Suprapubic skin (tissue), 4 donors: Measurements from ENCODE around the gene CDH13. TPM values are rescaled to one million over a fixed set of nuclear protein-coding genes. Genes with fewer than 3 reads are reported as not detected.

Source experiments
- DNase-seq, 2 donors: peaks; one replicate each; pipeline ENCODE4 v3.0.0-alpha.2; 2019; ENCODE audit warnings: low spot score in 2 of 2
- H3K27ac ChIP-seq: fragments of 200-600 bp; sonication (generic); one replicate; pipeline ENCODE4 v1.5.1; 2019
- H3K27me3 ChIP-seq: fragments of 200-600 bp; sonication (generic); one replicate; pipeline ENCODE4 v1.5.1; 2019
- H3K36me3 ChIP-seq: fragments of 200-600 bp; sonication (generic); one replicate; pipeline ENCODE4 v1.5.1; 2019
- H3K4me1 ChIP-seq: fragments of 200-600 bp; sonication (generic); one replicate; pipeline ENCODE4 v1.5.1; 2019
- H3K4me3 ChIP-seq: fragments of 200-600 bp; sonication (generic); one replicate; pipeline ENCODE4 v1.5.1; 2019; ENCODE audit warnings: mild to moderate bottlenecking
- H3K9me3 ChIP-seq: fragments of 200-600 bp; sonication (generic); one replicate; pipeline ENCODE4 v1.5.1; 2019
- EP300 ChIP-seq: sonication (generic); formaldehyde crosslinking; IDR thresholded peaks from one replicate; pipeline ENCODE4 v1.6.1; 2017; ENCODE audit warnings: antibody characterized with exemption
- POLR2A ChIP-seq, 2 donors: fragments of 450-650 bp; IDR thresholded peaks; one replicate each; pipeline ENCODE4 v1.6.1; 2017; ENCODE audit warnings: antibody characterized with exemption in 2 of 2, mild to moderate bottlenecking in 2 of 2, moderate library complexity in 2 of 2
- POLR2AphosphoS5 ChIP-seq, 3 donors: sonication (generic); formaldehyde crosslinking; IDR thresholded peaks; one replicate each; pipeline ENCODE4 v1.6.1; 2017; ENCODE audit warnings: antibody characterized with exemption in 3 of 3
- WGBS: methylation state at CpG from one replicate; pipeline ENCODE4 v1.1.5; 2018; 5-methylcytosine and 5-hydroxymethylcytosine counted together
- total RNA-seq, 4 donors: library from RNA; depleted of rRNA; stranded (reverse); fragments of >200 nt; gene quantifications; one replicate each; pipeline ENCODE4 v1.1.0, GENCODE V29; 2016
- TF ChIP-seq, protein P1 (sequence below), 2 donors: fragments of 200-600 bp in 1 of 2; fragments of 450-650 bp in 1 of 2; sonication (generic) in 1 of 2; IDR thresholded peaks; one replicate each; pipeline ENCODE4 v1.5.1; 2016 to 2019; ENCODE audit warnings: antibody characterized with exemption in 2 of 2, mild to moderate bottlenecking in 1 of 2, moderate library complexity in 1 of 2

The CDH13 gene
- total RNA-seq, 4 donors from 2014 or later, result 90.4 to 176 (median 139) TPM

DNA sequence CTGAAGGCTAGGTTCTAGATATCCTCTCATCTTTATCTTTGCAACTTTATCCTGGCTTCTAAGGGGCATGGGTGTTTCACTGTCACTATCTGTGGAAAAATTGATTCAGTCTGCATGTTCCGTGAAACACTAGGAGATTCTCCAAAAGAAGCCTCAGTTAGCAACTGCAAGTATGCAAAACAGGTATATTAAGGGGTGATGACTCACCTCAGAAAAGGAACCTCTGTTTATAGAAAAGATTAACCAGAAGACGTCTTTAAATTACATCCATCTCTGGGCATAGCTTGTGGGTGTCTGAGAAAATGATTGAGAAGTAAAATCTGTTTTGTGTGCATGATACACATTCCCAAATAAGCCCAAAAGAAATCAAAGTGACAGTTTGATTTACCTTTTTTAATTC lies 827.2 kb downstream of the CDH13 start:
- no peaks in the 10 kb centered on the region for H3K36me3 ChIP-seq
- no peaks in the 10 kb centered on the region for H3K9me3 ChIP-seq
- DNase-seq, result no peak
- H3K27ac ChIP-seq, result no peak overlapping the region
- no peaks in the 10 kb centered on the region for H3K4me1 ChIP-seq
- TF ChIP-seq EP300, result no peak
- no peak overlapping the region for H3K4me3 ChIP-seq
- 57% methylated on average over 2 of the region's 2 CpGs for WGBS
- no peaks in the 10 kb centered on the region for H3K27me3 ChIP-seq

DNA sequence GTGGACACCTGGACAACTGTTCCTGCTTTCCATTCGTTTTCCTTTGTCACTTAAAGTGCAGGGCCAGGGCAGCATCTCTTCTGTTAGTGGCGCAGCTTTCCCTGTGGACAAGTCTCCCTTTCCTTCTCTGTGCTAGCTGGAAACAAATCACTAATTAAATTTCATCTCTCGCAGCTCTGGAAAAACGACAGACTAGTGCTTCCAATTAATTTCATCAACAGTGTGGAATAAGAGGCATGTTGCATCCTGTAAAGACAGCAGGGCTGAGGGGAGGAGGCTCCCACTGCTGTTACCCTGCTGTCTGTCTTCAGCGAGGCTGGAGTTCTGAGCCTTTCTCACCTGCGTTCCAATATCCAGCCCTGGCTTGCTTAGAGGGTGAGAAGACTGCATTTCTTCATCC lies 828.9 kb downstream of the CDH13 start:
- H3K27ac ChIP-seq, result no peak overlapping the region
- WGBS, result 70% methylated on average over 5 of the region's 6 CpGs
- TF ChIP-seq, protein P1, sequence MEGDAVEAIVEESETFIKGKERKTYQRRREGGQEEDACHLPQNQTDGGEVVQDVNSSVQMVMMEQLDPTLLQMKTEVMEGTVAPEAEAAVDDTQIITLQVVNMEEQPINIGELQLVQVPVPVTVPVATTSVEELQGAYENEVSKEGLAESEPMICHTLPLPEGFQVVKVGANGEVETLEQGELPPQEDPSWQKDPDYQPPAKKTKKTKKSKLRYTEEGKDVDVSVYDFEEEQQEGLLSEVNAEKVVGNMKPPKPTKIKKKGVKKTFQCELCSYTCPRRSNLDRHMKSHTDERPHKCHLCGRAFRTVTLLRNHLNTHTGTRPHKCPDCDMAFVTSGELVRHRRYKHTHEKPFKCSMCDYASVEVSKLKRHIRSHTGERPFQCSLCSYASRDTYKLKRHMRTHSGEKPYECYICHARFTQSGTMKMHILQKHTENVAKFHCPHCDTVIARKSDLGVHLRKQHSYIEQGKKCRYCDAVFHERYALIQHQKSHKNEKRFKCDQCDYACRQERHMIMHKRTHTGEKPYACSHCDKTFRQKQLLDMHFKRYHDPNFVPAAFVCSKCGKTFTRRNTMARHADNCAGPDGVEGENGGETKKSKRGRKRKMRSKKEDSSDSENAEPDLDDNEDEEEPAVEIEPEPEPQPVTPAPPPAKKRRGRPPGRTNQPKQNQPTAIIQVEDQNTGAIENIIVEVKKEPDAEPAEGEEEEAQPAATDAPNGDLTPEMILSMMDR (IDR thresholded peaks at IDR 0.05), result no peak
- TF ChIP-seq POLR2AphosphoS5 (IDR thresholded peaks at IDR 0.05), result no peak
- no peak for TF ChIP-seq POLR2A (IDR thresholded peaks at IDR 0.05)
- no peak for TF ChIP-seq EP300
- no peak for DNase-seq
- H3K4me1 ChIP-seq, result no peaks in the 10 kb centered on the region
- no peaks in the 10 kb centered on the region for H3K36me3 ChIP-seq
- H3K4me3 ChIP-seq, result no peak overlapping the region
- no peaks in the 10 kb centered on the region for H3K9me3 ChIP-seq
- no peaks in the 10 kb centered on the region for H3K27me3 ChIP-seq

DNA sequence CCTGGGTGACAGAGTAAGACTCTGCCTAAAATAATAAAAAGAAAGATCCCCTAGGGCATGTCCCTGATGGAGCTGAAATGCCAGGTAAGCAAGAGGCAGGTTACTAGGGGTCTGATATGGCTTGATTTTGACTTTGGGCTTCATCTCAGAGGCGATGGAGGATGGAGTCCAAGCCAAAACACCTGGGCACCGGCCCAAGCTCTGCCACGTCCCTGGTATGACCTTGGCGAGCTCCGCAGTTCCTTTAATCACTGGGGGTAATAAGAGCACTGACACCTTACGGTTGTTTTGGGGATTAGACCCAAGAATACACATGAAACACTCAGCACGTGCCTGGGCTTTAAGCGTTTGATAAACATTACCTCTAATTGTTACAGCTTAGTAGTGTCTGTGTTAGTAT lies 830.2 kb downstream of the CDH13 start:
- Histone ChIP-seq H3K27me3 (no peaks in the 10 kb centered on the region), H3K27ac (no peak overlapping the region), H3K9me3 (no peaks in the 10 kb centered on the region), H3K4me3 (no peak overlapping the region), H3K4me1 (no peaks in the 10 kb centered on the region), H3K36me3 (no peaks in the 10 kb centered on the region)
- 75% methylated on average over 8 of the region's 8 CpGs for whole genome bisulfite sequencing
- DNase-seq, result no peak
- no peak for TF ChIP-seq POLR2AphosphoS5 (IDR thresholded peaks at IDR 0.05)
- no peak for TF ChIP-seq POLR2A (IDR thresholded peaks at IDR 0.05)
- TF ChIP-seq, protein P1 (IDR thresholded peaks at IDR 0.05), result no peak
- TF ChIP-seq EP300, result no peak

DNA sequence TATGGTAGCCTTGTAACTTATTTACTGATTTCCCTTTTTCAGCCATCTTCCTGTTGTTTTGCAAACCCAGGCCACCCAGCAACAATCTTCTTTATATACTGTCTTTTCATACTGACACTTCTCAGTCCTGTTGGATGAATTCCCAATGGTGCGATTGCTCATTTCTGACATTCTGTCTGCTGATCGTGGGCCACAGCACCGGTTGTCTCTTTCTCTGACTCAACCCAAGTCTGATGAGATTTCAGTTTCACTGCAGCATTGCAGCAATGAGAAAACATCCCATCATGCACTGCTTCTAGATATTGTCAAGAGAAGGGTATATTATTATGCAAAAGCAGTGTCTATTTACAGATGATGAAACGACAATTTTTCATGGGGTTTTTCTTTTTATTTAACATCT lies 831.8 kb downstream of the CDH13 start:
- DNase-seq, result no peak
- WGBS, result 66% methylated on average over 4 of the region's 4 CpGs
- TF ChIP-seq EP300, result no peak
- no peak for TF ChIP-seq POLR2AphosphoS5 (IDR thresholded peaks at IDR 0.05)
- TF ChIP-seq POLR2A (IDR thresholded peaks at IDR 0.05), result no peak
- TF ChIP-seq, protein P1 (IDR thresholded peaks at IDR 0.05), result no peak
- H3K9me3 ChIP-seq, result no peaks in the 10 kb centered on the region
- H3K27me3 ChIP-seq, result no peaks in the 10 kb centered on the region
- H3K36me3 ChIP-seq, result no peaks in the 10 kb centered on the region
- no peaks in the 10 kb centered on the region for H3K4me1 ChIP-seq
- no peak overlapping the region for H3K27ac ChIP-seq
- no peak overlapping the region for H3K4me3 ChIP-seq

DNA sequence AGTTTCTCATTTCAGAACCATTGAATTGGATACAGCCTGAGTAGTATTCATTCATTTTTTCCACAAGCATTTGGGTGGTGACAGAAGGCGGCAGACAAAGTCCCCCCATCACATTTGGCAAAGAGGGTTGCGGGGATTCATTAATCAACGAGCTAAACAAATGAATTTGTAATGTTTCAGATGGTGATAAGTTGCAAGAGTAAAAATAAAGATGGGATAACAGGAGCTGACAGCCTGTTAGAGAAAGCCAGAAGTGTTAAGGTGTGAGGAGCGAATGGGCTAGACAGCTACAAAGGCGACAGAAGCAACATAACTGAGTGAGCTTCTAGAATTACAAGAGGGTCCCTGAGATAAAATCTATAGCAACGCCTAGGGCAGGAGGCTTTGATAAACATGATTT lies 838.2 kb downstream of the CDH13 start:
- Histone ChIP-seq H3K36me3 (no peaks in the 10 kb centered on the region), H3K27ac (no peak overlapping the region), H3K4me1 (no peaks in the 10 kb centered on the region), H3K9me3 (no peaks in the 10 kb centered on the region), H3K4me3 (no peak overlapping the region), H3K27me3 (no peaks in the 10 kb centered on the region)
- no peak for DNase-seq
- no peak for TF ChIP-seq EP300
- no peak for TF ChIP-seq POLR2AphosphoS5 (IDR thresholded peaks at IDR 0.05)
- TF ChIP-seq POLR2A (IDR thresholded peaks at IDR 0.05), result no peak
- TF ChIP-seq, protein P1 (IDR thresholded peaks at IDR 0.05), result no peak
- 73% methylated on average over 6 of the region's 6 CpGs for WGBS

DNA sequence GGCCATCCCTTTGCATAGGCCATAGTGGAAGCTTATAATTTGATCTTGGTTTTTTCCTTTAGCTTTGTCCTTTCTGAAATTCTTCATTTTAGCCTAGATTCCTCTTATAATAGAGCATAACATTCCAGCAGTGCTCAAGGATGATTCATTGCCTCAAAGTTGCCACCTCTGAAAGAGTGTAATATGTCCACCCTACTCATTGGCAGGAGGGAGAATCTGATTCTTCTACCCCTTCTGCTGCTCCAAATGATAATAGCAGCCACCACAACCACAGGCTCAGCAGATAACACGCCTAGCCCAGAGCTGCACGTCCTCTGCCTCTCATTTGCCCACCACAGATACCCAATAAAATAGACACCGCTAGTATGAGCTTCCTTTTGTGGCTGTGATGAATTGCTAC lies 843.6 kb downstream of the CDH13 start:
- 86% methylated on average over 3 of the region's 3 CpGs for WGBS

More for the DNA sequence above, 843.6 kb downstream of the CDH13 start:
- H3K9me3 ChIP-seq, result no peaks in the 10 kb centered on the region
- no peaks in the 10 kb centered on the region for H3K36me3 ChIP-seq
- no peak for TF ChIP-seq EP300
- TF ChIP-seq, protein P1 (IDR thresholded peaks at IDR 0.05), result no peak
- TF ChIP-seq POLR2A (IDR thresholded peaks at IDR 0.05), result no peak
- DNase-seq, result no peak
- no peak overlapping the region for H3K27ac ChIP-seq
- H3K4me3 ChIP-seq, result no peak overlapping the region
- H3K4me1 ChIP-seq, result no peaks in the 10 kb centered on the region
- no peaks in the 10 kb centered on the region for H3K27me3 ChIP-seq
